SK-N-DZ (cell line): ENCODE results near the gene PFKFB2.
"Not testable (repeated sequence)": the region's sequence is repeated elsewhere in the genome, so short reads cannot be mapped to it uniquely, and the experiment has no call there.

Experiments
- DNase-seq: peaks from one replicate; pipeline ENCODE4 v3.0.0-alpha.2; 2015; ENCODE audit warnings: low spot score

PFKFB2 gene

GRCh38 chr1:207039380-207040180, 13.5 kb upstream of the PFKFB2 start:
- DNase-seq = no peak

- no peak for DNase-seq
These were observed 12.9 kb upstream of the PFKFB2 start for GRCh38 chr1:207040181-207040533.

- not testable (repeated sequence) for DNase-seq
These were observed 11.7 kb upstream of the PFKFB2 start for GRCh38 chr1:207041397-207041796.

- DNase-seq = no peak
These were observed 7.6 kb upstream of the PFKFB2 start for GRCh38 chr1:207045453-207045852.

GRCh38 chr1:207047505-207047904, 5.6 kb upstream of the PFKFB2 start:
- no peak for DNase-seq

GRCh38 chr1:207048041-207048440, 5.0 kb upstream of the PFKFB2 start:
- no peak for DNase-seq

GRCh38 chr1:207049054-207049453, 4.0 kb upstream of the PFKFB2 start:
- DNase-seq = no peak

- DNase-seq = no peak
These were observed 3.6 kb upstream of the PFKFB2 start for GRCh38 chr1:207049514-207049913.

GRCh38 chr1:207049974-207050391, 3.1 kb upstream of the PFKFB2 start:
- peak; percentile 42 for DNase-seq

GRCh38 chr1:207050480-207051190, 2.4 kb upstream of the PFKFB2 start:
- DNase-seq = peak; percentile 89

- DNase-seq = no peak
These were observed 1.7 kb upstream of the PFKFB2 start, which contains the start of gene YOD1 for GRCh38 chr1:207051191-207051943. YOD1 (minus strand) TSS chr1:207051208; CDS start chr1:207051030, 178 bp downstream.

- DNase-seq = no peak
These were observed 1.4 kb downstream of the PFKFB2 start for GRCh38 chr1:207054491-207054890.

GRCh38 chr1:207055386-207056001, 2.4 kb downstream of the PFKFB2 start:
- DNase-seq = no peak

- no peak for DNase-seq
These were observed 3.6 kb downstream of the PFKFB2 start for GRCh38 chr1:207056673-207057072.

GRCh38 chr1:207058252-207058651, 5.2 kb downstream of the PFKFB2 start:
- no peak for DNase-seq

GRCh38 chr1:207058878-207059867, 6.1 kb downstream of the PFKFB2 start:
- DNase-seq = no peak

GRCh38 chr1:207059881-207060280, 6.8 kb downstream of the PFKFB2 start:
- DNase-seq = no peak

GRCh38 chr1:207060596-207060995, 7.5 kb downstream of the PFKFB2 start:
- no peak for DNase-seq

GRCh38 chr1:207062058-207062457, 9.0 kb downstream of the PFKFB2 start:
- DNase-seq = no peak

- DNase-seq = no peak
These were observed 9.9 kb downstream of the PFKFB2 start for GRCh38 chr1:207063014-207063413.

- DNase-seq = no peak
These were observed 11.5 kb downstream of the PFKFB2 start for GRCh38 chr1:207064561-207064960.
